ENCODE results near the gene TADA3.

TADA3 gene, protein sequence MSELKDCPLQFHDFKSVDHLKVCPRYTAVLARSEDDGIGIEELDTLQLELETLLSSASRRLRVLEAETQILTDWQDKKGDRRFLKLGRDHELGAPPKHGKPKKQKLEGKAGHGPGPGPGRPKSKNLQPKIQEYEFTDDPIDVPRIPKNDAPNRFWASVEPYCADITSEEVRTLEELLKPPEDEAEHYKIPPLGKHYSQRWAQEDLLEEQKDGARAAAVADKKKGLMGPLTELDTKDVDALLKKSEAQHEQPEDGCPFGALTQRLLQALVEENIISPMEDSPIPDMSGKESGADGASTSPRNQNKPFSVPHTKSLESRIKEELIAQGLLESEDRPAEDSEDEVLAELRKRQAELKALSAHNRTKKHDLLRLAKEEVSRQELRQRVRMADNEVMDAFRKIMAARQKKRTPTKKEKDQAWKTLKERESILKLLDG

DNA sequence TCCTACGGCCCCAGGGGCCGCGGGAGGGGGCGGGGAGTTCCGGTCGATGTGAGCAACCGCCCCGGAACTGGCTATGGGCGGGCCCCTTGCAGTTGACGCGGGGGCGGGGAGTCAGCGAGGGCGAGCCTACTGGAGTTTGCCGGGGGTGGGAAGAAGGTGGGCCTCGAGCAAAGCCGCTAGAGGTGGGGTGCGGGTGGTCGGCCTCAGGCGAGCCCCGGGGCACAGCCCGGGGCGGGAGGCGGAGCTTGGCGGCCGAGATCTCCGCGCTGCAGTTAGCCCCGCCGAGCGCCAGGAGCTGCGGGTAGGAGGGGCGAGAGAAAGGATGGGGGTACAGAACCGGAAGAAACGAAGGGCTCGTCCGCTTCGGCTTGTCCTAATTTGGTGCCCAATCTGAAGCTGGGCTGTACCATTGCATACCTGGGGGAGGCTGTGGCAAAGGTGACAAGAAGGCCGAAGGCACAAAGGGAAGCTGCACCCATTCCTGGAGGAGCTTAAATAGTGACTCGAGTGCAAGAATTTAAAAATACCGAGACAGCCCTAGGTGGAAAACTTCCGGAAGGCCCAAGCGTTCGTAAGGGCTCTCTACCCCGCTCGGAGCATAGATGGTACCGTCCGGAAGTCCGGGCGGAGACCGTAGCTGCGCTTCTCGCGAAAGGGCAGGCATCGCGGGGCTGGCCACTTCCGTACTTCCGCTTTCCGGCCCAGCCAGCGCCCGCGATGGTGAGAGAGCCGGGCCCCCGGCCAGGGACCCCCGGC lies at the start of gene TADA3, which contains the start of gene ARPC4:
TSS of gene TADA3 (minus strand) at position 69 of the 756 bp plus-strand sequence. CDS start 1,007 bp downstream, outside the sequence.
TSS of gene ARPC4 (plus strand) at position 678 of the 756 bp plus-strand sequence. CDS start at position 718, 40 bp downstream.
- DNase-seq (ENCODE audit: low read depth) = peak; percentile 88

DNA sequence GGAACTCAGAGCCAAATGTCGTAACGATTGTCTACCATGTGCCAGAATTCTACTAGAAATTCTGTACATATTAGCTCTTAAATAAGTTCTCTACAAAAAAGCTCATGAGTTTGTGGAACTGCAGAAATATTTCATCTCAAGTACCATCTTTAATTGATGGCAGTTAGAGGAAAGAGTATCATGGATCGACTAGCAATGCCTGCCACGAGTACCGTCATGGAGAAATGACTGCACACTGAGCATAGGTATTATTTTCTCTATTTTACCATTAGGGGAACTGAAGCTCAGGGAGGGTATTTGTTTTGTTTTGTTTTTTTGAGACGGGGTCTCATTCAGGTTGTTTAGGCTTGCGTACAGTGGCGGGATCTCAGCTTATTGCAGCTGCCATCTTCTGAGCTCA lies 48.7 kb upstream of the TADA3 start:
- DNase-seq (ENCODE audit: low read depth) = no peak

DNA sequence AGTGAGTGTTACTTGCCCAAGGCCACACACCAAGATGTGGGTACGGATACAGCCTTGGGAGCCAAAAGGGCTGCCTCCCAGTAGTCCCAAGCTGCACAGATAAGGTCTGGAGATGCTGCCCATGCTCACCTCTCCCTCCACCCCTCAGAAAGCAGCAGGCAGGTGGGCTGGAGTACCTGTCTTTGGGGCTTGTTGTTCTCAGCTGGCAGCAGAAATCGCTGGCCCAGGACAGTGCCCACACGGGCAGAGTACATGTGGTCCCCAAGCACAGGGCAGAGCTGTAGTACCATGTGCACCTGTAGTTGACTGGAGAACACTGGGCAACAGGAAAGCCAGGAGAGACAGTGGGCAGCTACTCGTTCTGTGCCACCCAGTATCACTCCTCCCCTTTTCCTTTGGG lies 46.6 kb upstream of the TADA3 start:
- no peak for DNase-seq (ENCODE audit: low read depth)

DNA sequence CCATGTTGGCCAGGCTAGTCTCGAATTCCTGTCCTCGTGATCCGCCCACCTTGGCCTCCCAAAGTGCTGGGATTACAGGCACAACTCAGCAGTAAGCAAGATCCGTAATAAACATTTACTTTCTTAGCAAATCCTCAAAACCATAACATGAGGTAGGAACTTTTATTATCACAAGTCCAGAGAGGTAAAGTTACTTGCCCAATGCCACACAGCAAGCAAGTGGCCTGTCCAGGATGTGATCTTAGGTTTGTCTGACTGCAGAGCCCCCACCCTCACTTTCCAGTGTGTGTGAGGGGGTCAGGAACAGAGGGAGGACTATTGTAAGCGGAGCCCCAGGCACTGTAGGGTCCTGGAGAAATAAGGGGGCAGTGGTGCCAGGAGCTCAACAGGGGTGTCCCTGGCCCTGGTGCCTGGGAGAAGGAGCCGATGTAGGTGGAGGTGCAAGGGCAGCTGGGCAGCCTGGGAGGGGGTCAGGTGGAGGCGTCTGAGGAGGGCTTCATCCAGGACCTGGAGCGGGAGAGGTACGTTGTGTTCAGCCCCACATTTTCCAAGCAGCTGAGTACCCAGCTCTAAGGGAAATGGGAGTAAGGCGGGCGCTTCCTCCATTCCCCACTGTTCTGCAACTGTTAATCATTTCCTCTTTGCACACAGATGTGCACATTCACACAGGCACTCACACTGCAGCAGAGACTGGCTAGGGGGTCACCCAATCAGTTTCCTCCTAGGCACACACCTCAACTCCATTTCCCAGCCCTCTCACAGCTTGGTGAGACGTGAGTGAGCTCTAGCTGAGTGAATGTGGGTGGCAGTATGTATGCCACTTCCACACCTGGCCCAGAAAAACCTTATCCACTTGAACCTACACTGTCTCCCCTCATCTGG lies 45.7 kb upstream of the TADA3 start:
- no peak for DNase-seq (ENCODE audit: low read depth)

DNA sequence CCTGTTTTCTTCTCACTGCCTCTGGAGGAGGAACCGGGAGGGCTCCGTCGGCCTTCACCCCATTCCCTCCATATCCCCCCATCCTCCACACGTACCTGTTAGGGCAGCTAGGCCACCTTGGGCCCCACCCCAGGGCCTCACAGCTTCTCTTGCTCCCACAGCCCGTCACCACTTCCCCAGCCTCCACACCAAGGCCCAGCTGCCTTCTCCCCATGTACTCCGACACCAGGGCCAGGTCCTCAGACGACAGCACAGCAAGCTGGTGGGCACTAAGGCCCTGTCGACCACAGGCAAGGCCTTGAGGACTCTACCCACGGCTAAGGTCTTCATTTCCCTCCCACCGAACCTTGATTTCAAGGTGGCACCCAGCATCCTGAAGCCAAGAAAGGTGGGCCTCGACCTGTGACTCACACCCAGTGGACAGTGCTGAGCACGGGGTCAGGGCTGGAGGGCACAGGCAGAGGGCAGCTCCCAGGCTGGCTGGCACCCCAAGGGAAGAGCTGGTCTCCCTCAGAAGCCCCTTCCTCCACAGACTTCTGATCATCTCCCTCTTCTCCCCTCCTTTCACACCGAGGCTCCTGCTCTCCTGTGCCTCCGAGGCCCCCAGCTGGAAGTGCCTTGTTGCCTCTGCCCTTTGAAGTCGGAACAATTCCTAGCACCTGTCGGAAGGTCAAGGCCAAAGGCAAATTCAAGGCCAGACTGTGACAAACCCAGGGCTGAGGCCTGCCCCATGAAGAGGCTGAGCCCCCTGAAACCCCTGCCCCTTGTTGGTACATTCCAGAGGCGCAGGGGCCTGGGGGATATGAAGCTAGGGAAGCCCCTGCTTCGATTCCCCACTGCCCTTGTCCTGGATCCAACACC lies 42.5 kb upstream of the TADA3 start:
- DNase-seq (ENCODE audit: low read depth) = no peak

DNA sequence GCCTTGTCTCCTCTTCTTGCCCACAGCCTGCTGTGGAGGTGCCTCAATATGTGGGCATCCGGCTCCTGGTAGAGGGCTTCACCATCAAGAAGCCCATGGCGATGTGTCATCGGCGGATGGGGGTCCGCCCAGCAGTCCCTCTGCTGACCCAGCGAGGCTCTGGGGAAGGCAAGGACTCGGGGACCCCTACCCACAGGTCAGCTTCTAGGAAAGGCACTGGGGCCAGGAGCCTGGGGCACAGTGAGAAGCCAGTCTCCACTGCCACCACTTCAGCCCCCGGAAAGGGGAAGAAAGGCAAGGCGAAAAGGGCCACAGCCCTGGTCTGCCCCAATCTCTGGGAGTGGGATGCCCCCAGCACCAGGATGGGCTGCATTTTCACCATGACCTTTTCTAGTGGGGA lies 40.8 kb upstream of the TADA3 start:
- DNase-seq (ENCODE audit: low read depth) = no peak

DNA sequence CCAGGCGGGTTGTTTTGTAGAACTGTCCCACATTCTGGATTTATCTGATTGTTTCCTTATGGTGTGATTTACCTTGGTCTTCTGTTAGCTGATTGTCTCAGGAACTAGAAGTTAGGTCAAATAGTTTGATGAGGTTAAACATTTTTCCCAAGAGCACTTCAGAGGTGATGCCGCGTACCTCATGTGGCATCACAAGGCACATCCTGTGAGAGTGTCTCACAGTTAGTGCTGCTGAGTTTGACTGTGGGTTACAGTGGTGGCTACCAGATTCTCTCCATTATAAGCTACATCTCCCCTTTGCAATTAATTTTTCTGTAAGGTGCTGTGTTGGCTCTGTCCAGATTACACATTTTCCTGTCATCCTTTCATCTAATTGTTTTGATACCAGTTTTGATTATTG lies 39.0 kb upstream of the TADA3 start:
- DNase-seq (ENCODE audit: low read depth) = no peak

DNA sequence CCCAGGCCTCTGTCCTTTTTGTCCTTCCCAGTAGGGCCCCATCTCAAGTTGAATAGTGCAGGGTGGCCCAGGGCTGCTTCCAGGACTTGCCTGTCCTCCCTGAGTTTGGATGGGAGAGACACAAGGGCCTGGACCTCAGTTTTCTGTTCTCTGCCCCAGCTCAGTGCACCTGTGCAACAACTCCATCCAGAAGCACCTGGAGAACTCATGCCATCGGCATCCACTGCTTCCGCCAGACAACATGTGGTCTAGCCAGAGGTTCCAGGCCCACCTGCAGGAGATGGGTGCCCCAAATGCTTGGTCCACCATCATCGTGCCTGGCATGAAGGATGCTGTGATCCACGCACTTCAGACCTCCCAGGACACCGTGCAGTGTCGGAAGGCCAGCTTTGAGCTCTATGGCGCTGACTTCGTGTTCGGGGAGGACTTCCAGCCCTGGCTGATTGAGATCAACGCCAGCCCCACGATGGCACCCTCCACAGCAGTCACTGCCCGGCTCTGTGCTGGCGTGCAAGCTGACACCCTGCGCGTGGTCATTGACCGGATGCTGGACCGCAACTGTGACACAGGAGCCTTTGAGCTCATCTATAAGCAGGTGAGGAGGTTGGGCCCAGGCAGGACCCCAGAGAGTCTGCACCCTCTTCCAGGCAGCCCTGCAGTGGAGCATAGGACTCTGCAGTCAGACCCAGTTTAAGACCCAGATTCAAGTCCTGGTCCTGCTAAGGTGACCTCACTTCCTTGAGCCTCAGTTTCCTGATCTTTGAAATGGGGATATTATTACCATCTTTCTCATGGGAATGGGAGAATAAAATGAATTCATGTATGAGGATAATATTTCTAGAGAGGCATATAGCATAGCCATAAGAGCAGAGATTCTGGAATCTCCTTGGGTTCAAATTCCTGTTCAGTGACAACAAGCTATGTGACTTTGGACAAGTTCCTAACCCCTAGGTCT lies 36.8 kb upstream of the TADA3 start:
- no peak for DNase-seq (ENCODE audit: low read depth)

DNA sequence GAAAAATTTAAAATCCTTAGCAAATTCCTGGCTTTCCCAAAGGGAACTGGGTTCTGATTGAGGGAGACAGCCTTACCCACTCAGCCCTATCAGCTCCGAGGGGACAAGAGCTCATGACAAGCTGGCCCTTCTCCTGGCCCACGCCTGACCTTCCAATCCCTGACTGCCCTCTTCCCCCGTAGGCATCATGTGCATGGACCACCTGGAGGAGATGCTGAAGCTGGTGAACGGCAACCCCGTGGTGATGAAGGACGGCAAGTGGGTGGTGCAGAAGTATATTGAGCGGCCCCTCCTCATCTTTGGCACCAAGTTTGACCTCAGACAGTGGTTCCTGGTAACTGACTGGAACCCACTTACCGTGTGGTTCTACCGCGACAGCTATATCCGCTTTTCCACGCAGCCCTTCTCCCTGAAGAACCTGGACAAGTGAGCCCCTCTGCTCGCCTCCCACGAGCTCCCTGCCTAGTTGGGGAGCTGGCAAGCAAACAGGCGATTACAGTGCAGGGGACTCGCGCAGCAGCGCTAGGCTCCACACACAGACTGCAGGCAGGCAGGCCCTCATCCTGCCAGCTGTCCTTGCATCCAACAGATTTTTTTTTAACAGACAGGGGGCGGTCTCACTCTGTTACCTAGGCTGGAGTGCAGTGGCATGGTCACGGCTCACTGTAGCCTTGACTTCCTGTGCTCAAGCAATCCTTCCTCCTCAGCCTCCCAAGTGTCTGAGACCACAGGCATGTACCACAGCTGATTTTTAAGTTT lies 34.7 kb upstream of the TADA3 start:
- no peak for DNase-seq (ENCODE audit: low read depth)

DNA sequence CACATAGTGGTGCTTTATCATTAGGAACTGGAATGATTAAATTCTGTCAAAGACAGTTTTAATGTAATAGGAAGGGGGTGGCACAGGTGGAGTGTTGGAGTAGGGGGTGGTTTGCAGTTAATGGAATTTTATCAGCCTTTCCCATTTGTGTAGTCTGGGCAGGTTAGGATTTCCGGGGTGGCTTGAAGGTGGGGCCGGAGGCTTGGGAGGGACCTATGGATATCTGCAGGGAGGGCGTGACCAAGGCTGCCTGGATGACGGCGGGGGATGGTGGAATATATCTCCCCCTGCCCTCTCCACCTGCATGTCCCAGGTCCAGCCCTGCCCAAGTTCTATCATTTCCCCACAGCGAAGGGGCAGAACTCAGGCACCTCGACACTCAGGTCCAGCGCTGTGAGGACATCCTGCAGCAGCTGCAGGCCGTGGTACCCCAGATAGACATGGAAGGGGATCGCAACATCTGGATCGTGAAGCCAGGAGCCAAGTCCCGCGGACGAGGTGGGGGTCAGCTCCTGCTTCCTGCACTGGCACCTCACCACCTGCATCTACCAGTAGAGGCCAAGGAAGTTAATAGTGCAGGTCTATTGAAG lies 33.3 kb upstream of the TADA3 start:
- DNase-seq (ENCODE audit: low read depth) = no peak

DNA sequence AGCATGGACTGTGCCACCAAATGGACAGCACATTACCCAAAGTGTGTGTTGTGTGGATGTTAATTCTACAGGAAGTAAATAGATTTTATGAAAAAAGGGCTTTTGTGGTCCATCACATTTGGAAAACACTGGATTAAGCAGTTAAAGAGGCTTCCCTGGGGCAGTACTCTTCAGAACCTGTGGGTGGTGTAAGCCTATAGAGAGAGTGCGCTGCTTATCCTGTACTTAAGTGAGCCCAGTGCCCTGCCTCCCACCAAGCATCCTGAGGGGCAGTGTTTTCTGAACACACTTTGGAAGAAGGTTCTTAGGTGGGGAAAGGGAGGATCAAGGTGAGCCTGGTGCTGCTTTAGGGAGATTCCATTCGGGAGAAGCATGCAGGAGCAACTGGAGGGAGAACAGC lies 28.7 kb upstream of the TADA3 start:
- no peak for DNase-seq (ENCODE audit: low read depth)

DNA sequence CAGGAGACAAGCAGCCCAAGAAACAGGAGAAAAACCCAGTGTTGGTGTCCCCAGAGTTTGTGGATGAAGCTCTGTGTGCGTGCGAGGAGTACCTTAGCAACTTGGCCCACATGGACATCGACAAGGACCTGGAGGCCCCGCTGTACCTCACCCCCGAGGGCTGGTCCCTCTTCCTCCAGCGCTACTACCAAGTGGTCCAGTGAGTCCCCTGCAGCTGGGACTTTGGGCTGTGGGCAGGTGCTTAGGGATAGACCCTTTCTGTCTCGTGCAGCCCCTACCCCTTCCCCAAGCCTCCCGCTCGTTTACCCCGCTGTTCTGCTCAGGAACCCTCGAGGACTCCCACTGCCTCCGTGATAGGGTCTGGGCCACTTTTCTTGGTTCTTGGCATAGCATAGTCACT lies 28.3 kb upstream of the TADA3 start:
- no peak for DNase-seq (ENCODE audit: low read depth)

DNA sequence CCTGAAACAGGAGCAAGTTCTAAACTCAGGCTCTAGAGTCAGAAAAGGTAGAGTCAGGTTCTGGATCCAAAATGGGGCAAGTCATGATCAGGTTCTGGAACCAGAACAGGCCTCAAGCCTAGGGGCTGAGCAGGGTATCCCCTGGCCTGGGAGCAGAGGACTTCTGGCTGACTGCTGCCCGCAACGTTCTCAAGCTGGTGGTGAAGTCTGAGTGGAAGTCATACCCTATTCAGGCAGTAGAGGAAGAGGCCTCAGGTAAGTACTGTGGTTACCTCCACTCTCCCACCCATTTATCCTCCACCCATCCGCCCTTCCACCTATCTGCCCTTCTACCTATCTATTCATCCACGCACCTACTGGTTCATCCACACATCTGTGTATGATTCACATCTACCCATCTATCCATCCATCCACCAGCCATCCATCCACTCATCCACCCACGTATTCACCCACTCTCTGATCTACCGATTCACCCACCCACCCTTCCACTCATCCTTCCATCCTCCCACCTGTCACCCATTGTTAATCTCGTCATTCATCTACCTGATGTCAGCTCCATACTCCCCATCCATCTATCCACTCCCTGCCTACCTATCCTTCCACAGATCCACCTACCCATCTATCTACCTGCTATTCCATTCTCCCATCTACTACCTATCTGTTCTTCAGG lies 26.5 kb upstream of the TADA3 start:
- no peak for DNase-seq (ENCODE audit: low read depth)

DNA sequence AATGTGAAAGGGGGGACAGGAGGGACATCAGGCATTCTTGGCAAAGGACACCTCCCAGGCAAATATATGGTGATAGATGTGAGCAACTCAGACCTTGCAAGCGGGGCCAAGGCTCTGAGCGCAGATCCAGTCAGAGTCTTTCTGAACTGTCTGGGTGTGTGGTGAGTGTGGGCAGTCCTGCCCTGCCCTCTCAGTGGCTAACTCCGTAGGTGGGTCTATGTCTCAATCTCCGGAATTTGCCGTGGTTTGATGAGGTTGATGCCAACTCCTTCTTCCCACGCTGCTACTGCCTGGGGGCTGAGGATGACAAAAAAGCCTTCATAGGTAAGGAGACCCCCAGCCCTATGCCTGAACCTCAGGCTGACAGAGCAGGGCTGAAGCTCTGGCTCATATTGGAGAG lies 25.2 kb upstream of the TADA3 start:
- DNase-seq (ENCODE audit: low read depth) = no peak

DNA sequence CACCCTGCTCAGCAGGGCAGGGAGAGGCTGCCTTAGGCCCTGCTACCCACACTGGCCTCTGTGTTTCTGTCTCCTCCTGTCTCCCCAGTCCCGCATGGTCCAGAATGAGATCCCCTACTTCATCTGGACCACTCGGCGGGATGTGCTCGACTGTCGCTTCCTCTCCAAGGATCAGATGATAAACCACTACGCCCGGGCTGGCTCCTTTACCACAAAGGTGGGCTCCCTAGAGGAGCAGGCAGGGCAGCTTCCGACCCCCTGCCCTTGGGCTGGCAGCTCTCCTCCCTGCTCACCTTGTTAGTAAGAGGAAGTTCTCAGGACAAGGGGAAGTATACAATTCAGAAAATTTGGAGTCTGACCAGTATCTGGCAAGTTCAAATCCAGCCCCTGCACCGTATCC lies 23.7 kb upstream of the TADA3 start:
- DNase-seq (ENCODE audit: low read depth) = no peak

DNA sequence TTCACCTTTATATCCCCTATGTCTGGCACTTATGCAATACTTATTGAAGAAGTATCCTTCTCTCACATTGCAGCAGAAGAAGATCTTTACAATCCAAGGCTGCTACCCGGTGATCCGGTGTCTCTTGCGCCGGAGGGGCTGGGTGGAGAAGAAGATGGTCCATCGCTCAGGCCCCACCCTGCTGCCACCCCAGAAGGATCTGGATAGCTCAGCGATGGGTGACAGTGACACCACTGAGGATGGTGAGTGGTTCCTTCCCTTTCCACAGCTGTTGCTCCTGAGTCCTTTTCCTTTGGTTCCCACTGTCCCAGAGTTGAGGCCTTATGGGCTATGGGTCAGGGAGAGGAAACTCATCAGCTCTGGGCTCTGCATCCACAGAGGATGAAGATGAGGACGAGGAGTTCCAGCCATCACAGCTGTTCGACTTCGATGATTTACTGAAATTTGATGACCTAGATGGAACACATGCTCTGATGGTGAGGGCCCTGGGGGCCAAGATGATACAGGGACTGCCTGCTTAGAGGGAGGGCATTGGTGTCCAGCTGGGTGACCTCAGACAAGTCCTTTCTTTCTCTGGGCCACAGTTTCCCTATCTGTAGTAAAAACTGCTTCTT lies 20.7 kb upstream of the TADA3 start:
- DNase-seq (ENCODE audit: low read depth) = no peak

DNA sequence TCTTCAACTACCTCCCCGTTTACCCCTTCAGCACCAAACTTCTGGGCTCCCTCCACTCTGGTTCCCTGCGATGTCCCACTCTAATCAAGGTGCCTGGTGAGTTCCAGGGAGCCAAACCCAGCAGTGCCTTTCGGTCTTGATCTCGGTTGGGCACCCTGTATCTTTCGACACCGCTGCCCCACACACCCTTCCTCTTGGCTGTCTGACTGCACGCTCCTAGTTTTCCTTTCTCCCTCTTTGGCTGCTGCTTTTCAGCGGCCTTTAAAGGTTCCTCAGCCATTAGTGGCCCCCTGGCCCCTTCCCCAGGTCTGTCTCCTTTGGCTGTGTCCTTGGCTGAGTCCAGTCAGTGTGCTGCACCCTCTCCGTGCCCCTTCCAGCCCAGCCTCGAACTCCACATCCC lies 18.6 kb upstream of the TADA3 start:
- no peak for DNase-seq (ENCODE audit: low read depth)

DNA sequence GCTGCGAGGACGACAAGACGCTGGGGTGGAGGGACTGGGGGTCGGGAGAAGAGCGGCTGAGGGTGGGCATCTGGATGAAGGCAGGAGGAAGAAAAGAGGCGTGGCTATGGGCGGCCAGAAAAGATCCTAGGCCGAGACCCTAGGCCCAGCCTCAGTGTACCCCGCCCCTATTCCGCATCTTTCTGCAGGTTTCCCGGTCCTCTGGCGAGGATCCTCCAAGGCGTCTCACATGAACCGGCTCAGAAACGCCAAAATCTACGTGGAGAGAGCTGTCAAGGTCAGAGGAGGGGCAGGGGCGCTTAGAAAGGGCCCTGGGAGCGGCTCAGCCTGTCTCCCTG lies 18.1 kb upstream of the TADA3 start:
- DNase-seq (ENCODE audit: low read depth) = no peak

All from stimulated activated CD8-positive, alpha-beta memory T cell treated with anti-CD3 and anti-CD28 coated beads, Interleukin-4, amount 100 ng/mL, for 24 hours (primary cell).